ENCODE results near the gene ARL6. TPM values are rescaled to one million over a fixed set of nuclear protein-coding genes. Genes with fewer than 3 reads are reported as not detected.

The ARL6 gene
- total and polyA plus RNA-seq, 2 of the 8 experiments (the other 6 are each of a cell fraction or from before 2014, with no cell fraction given), result 1.8 to 12.0 TPM

DNA sequence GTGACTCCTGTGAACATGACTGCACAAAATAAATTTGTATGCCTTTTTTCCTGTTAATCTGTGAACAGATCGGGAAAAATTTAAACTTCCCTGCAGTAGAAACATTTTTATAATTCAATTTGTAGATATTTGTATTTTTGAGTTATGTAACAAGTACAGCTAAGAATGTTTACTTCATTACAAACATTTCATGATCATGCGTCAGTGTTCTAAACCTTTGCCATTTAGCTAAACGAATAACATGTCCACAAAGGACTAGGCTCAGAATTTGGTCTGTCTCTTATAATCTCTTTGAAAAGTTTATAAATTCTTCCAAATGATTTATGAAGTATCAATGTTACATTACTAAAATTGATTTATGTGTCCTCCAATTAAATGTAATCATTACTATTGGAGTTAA lies 39.9 kb downstream of the ARL6 start (continued):
- TF ChIP-seq, protein P1, sequence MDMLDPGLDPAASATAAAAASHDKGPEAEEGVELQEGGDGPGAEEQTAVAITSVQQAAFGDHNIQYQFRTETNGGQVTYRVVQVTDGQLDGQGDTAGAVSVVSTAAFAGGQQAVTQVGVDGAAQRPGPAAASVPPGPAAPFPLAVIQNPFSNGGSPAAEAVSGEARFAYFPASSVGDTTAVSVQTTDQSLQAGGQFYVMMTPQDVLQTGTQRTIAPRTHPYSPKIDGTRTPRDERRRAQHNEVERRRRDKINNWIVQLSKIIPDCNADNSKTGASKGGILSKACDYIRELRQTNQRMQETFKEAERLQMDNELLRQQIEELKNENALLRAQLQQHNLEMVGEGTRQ (IDR thresholded peaks at IDR 0.05; ENCODE audit: low read length), result no peak

Measured in H1 (cell line).